ENCODE results near the gene GNGT2.
A peak's percentile ranks its signal among the peaks of the same experiment; 100 is the strongest.

Gene GNGT2

GRCh38 chr17:49229076-49229804 is 18.9 kb upstream of the GNGT2 start:
- DNase-seq, result no peak

GRCh38 chr17:49227436-49228261 is 17.3 kb upstream of the GNGT2 start:
- peak; percentile 80 to 81 for DNase-seq

- DNase-seq, result no peak
These were observed 16.5 kb upstream of the GNGT2 start for GRCh38 chr17:49226771-49227435.

GRCh38 chr17:49225554-49226236 is 15.3 kb upstream of the GNGT2 start:
- DNase-seq, result no peak

- no peak for DNase-seq
These were observed 14.6 kb upstream of the GNGT2 start for GRCh38 chr17:49224997-49225337.

- peak; percentile 35 to 58 for DNase-seq
These were observed 14.0 kb upstream of the GNGT2 start for GRCh38 chr17:49224198-49224996.

GRCh38 chr17:49223517-49224197 is 13.3 kb upstream of the GNGT2 start:
- DNase-seq, result peak; percentile 63 to 71

- no peak for DNase-seq
These were observed 12.8 kb upstream of the GNGT2 start for GRCh38 chr17:49223168-49223516.

GRCh38 chr17:49219987-49220386 is 9.6 kb upstream of the GNGT2 start:
- DNase-seq, result no peak

- DNase-seq, result peak; percentile 76 to 83
These were observed 8.9 kb upstream of the GNGT2 start for GRCh38 chr17:49218941-49219913.

GRCh38 chr17:49217651-49218413 is 7.5 kb upstream of the GNGT2 start:
- peak; percentile 84 to 86 for DNase-seq

GRCh38 chr17:49216953-49217650 is 6.7 kb upstream of the GNGT2 start:
- peak in 1 of 2 donors; percentile 31 for DNase-seq

GRCh38 chr17:49216482-49216881 is 6.1 kb upstream of the GNGT2 start:
- no peak for DNase-seq

GRCh38 chr17:49214676-49215360 is 4.4 kb upstream of the GNGT2 start:
- no peak for DNase-seq

GRCh38 chr17:49213847-49214246 is 3.5 kb upstream of the GNGT2 start:
- DNase-seq, result no peak

GRCh38 chr17:49213399-49213798 is 3.0 kb upstream of the GNGT2 start:
- DNase-seq, result no peak

GRCh38 chr17:49209061-49209571 is 1.3 kb downstream of the GNGT2 start:
- no peak for DNase-seq

GRCh38 chr17:49204516-49204915 is 5.9 kb downstream of the GNGT2 start:
- no peak for DNase-seq
